GM21526 (cell line): ENCODE measurements around the gene CDH4.

Source experiments
- ATAC-seq: cut with Tn5 transposase; IDR thresholded peaks from one replicate; pipeline ENCODE4 v1.9.1; 2021; ENCODE audit warnings: moderate library complexity; ENCODE audit not compliant: unreplicated experiment, low FRiP score

Gene CDH4

GRCh38 chr20:61565791-61566190 lies 313.7 kb downstream of the CDH4 start:
- ATAC-seq, result no peak

- no peak for ATAC-seq
These were observed 314.6 kb downstream of the CDH4 start for GRCh38 chr20:61566691-61567090.

GRCh38 chr20:61567204-61567603 lies 315.1 kb downstream of the CDH4 start:
- ATAC-seq, result no peak

GRCh38 chr20:61569825-61570224 lies 317.8 kb downstream of the CDH4 start:
- no peak for ATAC-seq

GRCh38 chr20:61570646-61571195 lies 318.7 kb downstream of the CDH4 start:
- no peak for ATAC-seq

GRCh38 chr20:61571221-61571620 lies 319.2 kb downstream of the CDH4 start:
- no peak for ATAC-seq

GRCh38 chr20:61571916-61572711 lies 320.1 kb downstream of the CDH4 start:
- ATAC-seq, result no peak

- ATAC-seq, result no peak
These were observed 320.7 kb downstream of the CDH4 start for GRCh38 chr20:61572789-61573188.

- no peak for ATAC-seq
These were observed 321.6 kb downstream of the CDH4 start for GRCh38 chr20:61573415-61574305.

- ATAC-seq, result no peak
These were observed 323.3 kb downstream of the CDH4 start for GRCh38 chr20:61575151-61575937.

- ATAC-seq, result no peak
These were observed 324.3 kb downstream of the CDH4 start for GRCh38 chr20:61576372-61576771.

GRCh38 chr20:61577065-61577464 lies 325.0 kb downstream of the CDH4 start:
- no peak for ATAC-seq

- no peak for ATAC-seq
These were observed 327.8 kb downstream of the CDH4 start for GRCh38 chr20:61579908-61580307.

- no peak for ATAC-seq
These were observed 329.1 kb downstream of the CDH4 start for GRCh38 chr20:61580958-61581824.

GRCh38 chr20:61581825-61582188 lies 329.7 kb downstream of the CDH4 start:
- no peak for ATAC-seq

GRCh38 chr20:61582196-61582923 lies 330.3 kb downstream of the CDH4 start:
- no peak for ATAC-seq

- ATAC-seq, result no peak
These were observed 331.3 kb downstream of the CDH4 start for GRCh38 chr20:61583356-61583755.

- no peak for ATAC-seq
These were observed 332.8 kb downstream of the CDH4 start for GRCh38 chr20:61584851-61585250.

GRCh38 chr20:61585764-61586163 lies 333.7 kb downstream of the CDH4 start:
- ATAC-seq, result no peak
